Activated B cell treated with CpG ODN at 0.5 μM for 24 hours (primary cell): ENCODE measurements around the gene BARHL1. TPM values are rescaled to one million over a fixed set of nuclear protein-coding genes. Genes with fewer than 3 reads are reported as not detected.

Source experiments
- ATAC-seq: fragments of 200-7000 bp; cut with Tn5 transposase; one replicate; pipeline ENCODE4 v1.10.0; 2021; ENCODE audit warnings: low read depth, mild to moderate bottlenecking, moderate library complexity
- CTCF ChIA-PET: fragments of 350-600 bp; sonication (Branson Sonifier 250); formaldehyde crosslinking; loops from one replicate; lab custom pipeline; 2021; ENCODE audit warnings: antibody characterized with exemption; lab: Charles Lee
- POLR2A ChIA-PET: fragments of 350-600 bp; sonication (Branson Sonifier 250); formaldehyde crosslinking; loops from one replicate; lab custom pipeline; 2021; ENCODE audit warnings: antibody characterized with exemption; lab: Charles Lee
- DNase-seq: peaks from one replicate; pipeline ENCODE4 v3.0.0; 2022
- H3K27ac Mint-ChIP-seq: one replicate; pipeline ENCODE4 v1.8.0; 2020; ENCODE audit warnings: mixed read lengths
- H3K27me3 Mint-ChIP-seq: one replicate; pipeline ENCODE4 v1.8.0; 2021; ENCODE audit warnings: mixed read lengths
- H3K36me3 Mint-ChIP-seq: one replicate; pipeline ENCODE4 v1.8.0; 2021; ENCODE audit warnings: low read depth, mixed read lengths
- H3K4me1 Mint-ChIP-seq: one replicate; pipeline ENCODE4 v1.8.0; 2021; ENCODE audit warnings: mixed read lengths
- H3K4me3 Mint-ChIP-seq: one replicate; pipeline ENCODE4 v1.8.0; 2020; ENCODE audit warnings: mild to moderate bottlenecking, mixed read lengths
- H3K9me3 Mint-ChIP-seq: one replicate; pipeline ENCODE4 v1.8.0; 2020; ENCODE audit warnings: mixed read lengths
- CTCF ChIP-seq: fragments of 200-600 bp; IDR thresholded peaks from one replicate; pipeline ENCODE4 v1.8.0; 2022; ENCODE audit warnings: antibody characterized with exemption, mild to moderate bottlenecking
- intact Hi-C: fragments of 100-400 bp; cut with micrococcal nuclease; formaldehyde crosslinking; loops from one replicate; pipeline ENCODE4 v1.15.1; 2024
- total RNA-seq: library from RNA; stranded (reverse); gene quantifications from 2 replicates; pipeline ENCODE4 v1.2.3, GENCODE V29; 2022

The BARHL1 gene
- total RNA-seq, 1 donor from 2014 or later: not detected

- ChIA-PET POLR2A (no interaction called here), CTCF (interaction anchor here (0.7 to 0.8 kb wide), 2 partner anchors 15 to 407 kb away, joined by 3 read pairs; no protein-coding TSS in a partner anchor)
- ATAC-seq (no peak), DNase-seq (no peak)
- no peak for TF ChIP-seq CTCF
- no peaks in the 10 kb centered on the region for H3K9me3 Mint-ChIP-seq
- no peaks in the 10 kb centered on the region for H3K36me3 Mint-ChIP-seq
- peaks cover 41% of the 10 kb centered on the region for H3K27me3 Mint-ChIP-seq
- H3K4me3 Mint-ChIP-seq: no peak overlapping the region
- intact Hi-C loops: loop anchor here (2.0 kb wide), 1 partner anchor 68 kb away; no protein-coding TSS in a partner anchor
- H3K4me1 Mint-ChIP-seq: no peaks in the 10 kb centered on the region
- H3K27ac Mint-ChIP-seq: no peak overlapping the region
Observed at GRCh38 chr9:132575005-132575609, 7.3 kb upstream of the BARHL1 start.

- POLR2A ChIA-PET: no interaction called here
Observed at GRCh38 chr9:132575811-132576210, 6.6 kb upstream of the BARHL1 start.

GRCh38 chr9:132577119-132577518 lies 5.3 kb upstream of the BARHL1 start:
- POLR2A ChIA-PET: no interaction called here
- Mint-ChIP-seq H3K27me3 (peaks cover 47% of the 10 kb centered on the region), H3K36me3 (no peaks in the 10 kb centered on the region), H3K9me3 (no peaks in the 10 kb centered on the region), H3K4me3 (no peak overlapping the region), H3K27ac (no peak overlapping the region), H3K4me1 (peaks cover 6% of the 10 kb centered on the region)
- CTCF ChIA-PET: no interaction called here
- no peak for DNase-seq
- intact Hi-C loops: no loop called here
- ATAC-seq: no peak
- no peak for TF ChIP-seq CTCF

More at GRCh38 chr9:132575811-132576210, 6.6 kb upstream of the BARHL1 start:
- Mint-ChIP-seq H3K27ac (no peak overlapping the region), H3K36me3 (no peaks in the 10 kb centered on the region), H3K4me3 (no peak overlapping the region), H3K4me1 (no peaks in the 10 kb centered on the region), H3K9me3 (no peaks in the 10 kb centered on the region), H3K27me3 (peaks cover 42% of the 10 kb centered on the region)
- DNase-seq: no peak
- intact Hi-C loops: loop anchor here (2.0 kb wide), 1 partner anchor 69 kb away; no protein-coding TSS in a partner anchor
- TF ChIP-seq CTCF: no peak
- CTCF ChIA-PET: no interaction called here
- no peak for ATAC-seq

- ATAC-seq (no peak), DNase-seq (no peak)
- no peaks in the 10 kb centered on the region for H3K36me3 Mint-ChIP-seq
- CTCF ChIA-PET: no interaction called here
- H3K4me1 Mint-ChIP-seq: peaks cover 6% of the 10 kb centered on the region
- peaks cover 53% of the 10 kb centered on the region for H3K27me3 Mint-ChIP-seq
- no peaks in the 10 kb centered on the region for H3K9me3 Mint-ChIP-seq
- no peak overlapping the region for H3K27ac Mint-ChIP-seq
- POLR2A ChIA-PET: no interaction called here
- intact Hi-C loops: no loop called here
- no peak for TF ChIP-seq CTCF
- no peak overlapping the region for H3K4me3 Mint-ChIP-seq
Observed at GRCh38 chr9:132578367-132578932, 4.0 kb upstream of the BARHL1 start.

- Mint-ChIP-seq H3K36me3 (no peaks in the 10 kb centered on the region), H3K4me1 (peaks cover 6% of the 10 kb centered on the region), H3K4me3 (no peak overlapping the region), H3K27me3 (peaks cover 51% of the 10 kb centered on the region), H3K9me3 (no peaks in the 10 kb centered on the region), H3K27ac (no peak overlapping the region)
- no peak for TF ChIP-seq CTCF
- intact Hi-C loops: no loop called here
- DNase-seq: no peak
- ATAC-seq: no peak
- ChIA-PET CTCF (no interaction called here), POLR2A (no interaction called here)
Observed at GRCh38 chr9:132579427-132579798, 3.0 kb upstream of the BARHL1 start.
